Calu3 (cell line): Measurements from ENCODE around the gene SHLD3. TPM values are rescaled to one million over a fixed set of nuclear protein-coding genes. Genes with fewer than 3 reads are reported as not detected.
"Not testable (repeated sequence)": the region's sequence is repeated elsewhere in the genome, so short reads cannot be mapped to it uniquely, and the experiment has no call there.

Experiments used
- Bru-seq: library from RNA; stranded (reverse); fragments of 400-500 nt; gene quantifications from one replicate; lab custom pipeline; 2021; lab: Mats Ljungman, UMichigan
- BruChase-seq, 2 experiments: library from RNA; stranded (reverse); fragments of 400-500 nt; gene quantifications; one replicate each; lab custom pipeline; 2021; lab: Mats Ljungman, UMichigan
- BruUV-seq: library from RNA; stranded (reverse); fragments of 400-500 nt; replicated peaks from 2 replicates; lab custom pipeline; 2021; lab: Mats Ljungman, UMichigan
- CTCF ChIA-PET: fragments of 300-600 bp; sonication (Branson Sonifier 250); formaldehyde crosslinking; loops from one replicate; lab custom pipeline; 2022; ENCODE audit warnings: antibody characterized with exemption; lab: Charles Lee
- DNase-seq: peaks from one replicate; pipeline ENCODE4 v3.0.0; 2022
- H3K27ac Mint-ChIP-seq: one replicate; pipeline ENCODE4 v1.8.0; 2022; ENCODE audit warnings: mixed read lengths; ENCODE audit not compliant: unreplicated experiment
- H3K27me3 Mint-ChIP-seq: one replicate; pipeline ENCODE4 v1.8.0; 2022; ENCODE audit warnings: mixed read lengths; ENCODE audit not compliant: unreplicated experiment
- H3K36me3 Mint-ChIP-seq: one replicate; pipeline ENCODE4 v1.8.0; 2022; ENCODE audit warnings: mild to moderate bottlenecking, moderate library complexity, mixed read lengths; ENCODE audit not compliant: insufficient read depth, unreplicated experiment
- H3K4me1 Mint-ChIP-seq: one replicate; pipeline ENCODE4 v1.8.0; 2022; ENCODE audit warnings: mild to moderate bottlenecking, low read depth, mixed read lengths; ENCODE audit not compliant: unreplicated experiment
- H3K4me3 Mint-ChIP-seq: one replicate; pipeline ENCODE4 v1.8.0; 2022; ENCODE audit warnings: mild to moderate bottlenecking, low read depth, moderate library complexity, mixed read lengths; ENCODE audit not compliant: unreplicated experiment
- H3K9me3 Mint-ChIP-seq: one replicate; pipeline ENCODE4 v1.8.0; 2022; ENCODE audit warnings: low read depth, mixed read lengths; ENCODE audit not compliant: unreplicated experiment
- CTCF ChIP-seq: fragments of 200-600 bp; IDR thresholded peaks from one replicate; pipeline ENCODE4 v1.8.0; 2022; ENCODE audit warnings: antibody characterized with exemption; ENCODE audit not compliant: unreplicated experiment
- intact Hi-C: fragments of 100-400 bp; cut with micrococcal nuclease; formaldehyde crosslinking; loops from one replicate; pipeline ENCODE4 v1.10.0; 2022; ENCODE audit not compliant: unreplicated experiment
- long read RNA-seq: library from polyadenylated mRNA; stranded (forward); transcript quantifications from one replicate; pipeline ENCODE4 v2.0.0, GENCODE V29; 2022
- total RNA-seq: library from RNA; stranded (reverse); gene quantifications from 2 replicates; pipeline ENCODE4 v1.2.3, GENCODE V29; 2022

The SHLD3 gene
- total RNA-seq (4.5 and 4.7 TPM in 2 replicates), Bru-seq, nascent RNA (percentile 89 among the genes with signal in this experiment), BruChase-seq, experiment 1, labeled RNA remaining after a 6-hour chase (percentile 66 among the genes with signal in this experiment), BruChase-seq, experiment 2, labeled RNA remaining after a 2-hour chase (percentile 84 among the genes with signal in this experiment)
- long read RNA-seq, transcript SHLD3-201 (2 exons, 1,766 nt): major isoform, 5 of 5 reads
- long read RNA-seq, partial matches to known transcripts: 0 of 5 reads
- long read RNA-seq, other reads (novel, unspliced or antisense): 0 of 5 reads

- no peaks in the 10 kb centered on the region for H3K27me3 Mint-ChIP-seq
- TF ChIP-seq CTCF: no peak
- BruUV-seq: TSS peak; percentile 79
- H3K4me3 Mint-ChIP-seq: peak within 1 kb of the TSS; percentile 99
- no peaks in the 10 kb centered on the region for H3K4me1 Mint-ChIP-seq
- peak; percentile 78 for DNase-seq
- CTCF ChIA-PET: interaction anchor here (0.6 to 1.4 kb wide), 2 partner anchors 13 to 668 kb away, joined by 5 to 7 read pairs; no protein-coding TSS in a partner anchor
- H3K27ac Mint-ChIP-seq: peak within 1 kb of the TSS; percentile 98
- peaks cover 28% of the 10 kb centered on the region for H3K36me3 Mint-ChIP-seq
- intact Hi-C loops: loop anchor here (1.0 kb wide), 1 partner anchor 14 kb away; no protein-coding TSS in a partner anchor
- no peaks in the 10 kb centered on the region for H3K9me3 Mint-ChIP-seq
Observed at GRCh38 chr5:65624571-65625555, at the start of gene SHLD3, which contains the start of gene TRAPPC13. Gene SHLD3 (plus strand): TSS chr5:65625027. CDS start chr5:65629588, 4,561 bp downstream. Gene TRAPPC13 (plus strand): TSS chr5:65625027. CDS start chr5:65625061, 34 bp downstream.

- no TSS peak for BruUV-seq
- H3K27me3 Mint-ChIP-seq: no peaks in the 10 kb centered on the region
- no peak for TF ChIP-seq CTCF
- intact Hi-C loops: no loop called here
- H3K27ac Mint-ChIP-seq: no peak overlapping the region
- H3K4me3 Mint-ChIP-seq: no peak overlapping the region
- no peaks in the 10 kb centered on the region for H3K4me1 Mint-ChIP-seq
- peaks cover 17% of the 10 kb centered on the region for H3K36me3 Mint-ChIP-seq
- CTCF ChIA-PET: no interaction called here
- no peaks in the 10 kb centered on the region for H3K9me3 Mint-ChIP-seq
- DNase-seq: no peak
Observed at GRCh38 chr5:65577141-65577540, 47.7 kb upstream of the SHLD3 start.

GRCh38 chr5:65588694-65589093 lies 36.1 kb upstream of the SHLD3 start:
- no peak for TF ChIP-seq CTCF
- Mint-ChIP-seq H3K36me3 (peaks cover 17% of the 10 kb centered on the region), H3K27me3 (no peaks in the 10 kb centered on the region), H3K9me3 (no peaks in the 10 kb centered on the region), H3K4me3 (no peak overlapping the region), H3K27ac (no peak overlapping the region), H3K4me1 (no peaks in the 10 kb centered on the region)
- CTCF ChIA-PET: interaction anchor here (1.9 kb wide), 1 partner anchor 23 kb away, joined by 4 read pairs; no protein-coding TSS in a partner anchor
- BruUV-seq: no TSS peak
- no peak for DNase-seq
- intact Hi-C loops: no loop called here

- CTCF ChIA-PET, intact Hi-C loops, BruUV-seq, H3K4me1 Mint-ChIP-seq, H3K27ac Mint-ChIP-seq, H3K4me3 Mint-ChIP-seq, DNase-seq, H3K27me3 Mint-ChIP-seq: not testable (repeated sequence)
- H3K36me3 Mint-ChIP-seq: peaks cover 29% of the 10 kb centered on the region
- peaks cover 14% of the 10 kb centered on the region for H3K9me3 Mint-ChIP-seq
Observed at GRCh38 chr5:65601761-65602160, 23.1 kb upstream of the SHLD3 start.
